Neuronal stem cell (in vitro differentiated cells): ENCODE data around the gene ACAT2.
"Not testable (repeated sequence)": the region's sequence is repeated elsewhere in the genome, so short reads cannot be mapped to it uniquely, and the experiment has no call there.

ENCODE experiments used
- DNase-seq: peaks from one replicate; pipeline ENCODE4 v3.0.0-alpha.2; 2013; ENCODE audit warnings: low spot score
- H2AFZ ChIP-seq: one replicate; pipeline ENCODE4 v1.6.1; 2013; ENCODE audit warnings: mild to moderate bottlenecking, low read length, inconsistent platforms
- H2AK5ac ChIP-seq: 2 replicates; pipeline ENCODE4 v1.6.1; 2013; ENCODE audit warnings: low read depth, mild to moderate bottlenecking, inconsistent platforms, low read length, moderate library complexity, mixed read lengths
- H2BK120ac ChIP-seq: 2 replicates; pipeline ENCODE4 v1.6.1; 2013; ENCODE audit warnings: low read depth, mild to moderate bottlenecking, inconsistent platforms, low read length, moderate library complexity, mixed read lengths
- H2BK12ac ChIP-seq: one replicate; pipeline ENCODE4 v1.6.1; 2013; ENCODE audit warnings: low read length, inconsistent platforms
- H2BK15ac ChIP-seq: 2 replicates; pipeline ENCODE4 v1.6.1; 2013; ENCODE audit warnings: mild to moderate bottlenecking, low read length, inconsistent platforms, mixed read lengths
- H2BK5ac ChIP-seq: one replicate; pipeline ENCODE4 v1.6.1; 2013; ENCODE audit warnings: inconsistent platforms, mild to moderate bottlenecking, low read length, moderate library complexity
- H3K14ac ChIP-seq: one replicate; pipeline ENCODE4 v1.6.1; 2013; ENCODE audit warnings: low read length, inconsistent platforms
- H3K18ac ChIP-seq: 2 replicates; pipeline ENCODE4 v1.6.1; 2013; ENCODE audit warnings: low read length, inconsistent platforms
- H3K23ac ChIP-seq: 2 replicates; pipeline ENCODE4 v1.6.1; 2013; ENCODE audit warnings: low read depth, mild to moderate bottlenecking, mixed read lengths, low read length, inconsistent platforms; ENCODE audit not compliant: poor library complexity
- H3K27ac ChIP-seq: replicated peaks from 3 replicates; pipeline ENCODE4 v1.5.1; 2013; ENCODE audit warnings: low read length, inconsistent platforms
- H3K27me3 ChIP-seq, 3 experiments: 2 replicates each; pipeline ENCODE4 v1.6.1; 2013; ENCODE audit warnings: low read length in 3 of 3, mild to moderate bottlenecking in 2 of 3, inconsistent platforms in 1 of 3, low read depth in 1 of 3, mixed read lengths in 1 of 3, moderate library complexity in 1 of 3; ENCODE audit not compliant: control insufficient read depth in 3 of 3, insufficient read depth in 3 of 3
- H3K36me3 ChIP-seq, 2 donors: replicated peaks in 1 of 2; 2 replicates each; pipeline ENCODE4 v1.6.1; 2013; ENCODE audit warnings: low read length in 2 of 2; ENCODE audit not compliant: control insufficient read depth in 2 of 2, insufficient read depth in 2 of 2
- H3K4ac ChIP-seq: 2 replicates; pipeline ENCODE4 v1.6.1; 2013; ENCODE audit warnings: inconsistent platforms, mild to moderate bottlenecking, low read length, moderate library complexity
- H3K4me1 ChIP-seq, 2 donors: 1 replicate in 1 of 2; 2 replicates in 1 of 2; pipeline ENCODE4 v1.6.1; 2013; ENCODE audit warnings: low read length in 2 of 2, low read depth in 1 of 2; ENCODE audit not compliant: control insufficient read depth in 2 of 2, insufficient read depth in 1 of 2
- H3K4me2 ChIP-seq: one replicate; pipeline ENCODE4 v1.6.1; 2013; ENCODE audit warnings: mild to moderate bottlenecking, low read length, inconsistent platforms; ENCODE audit not compliant: insufficient read depth, poor library complexity, severe bottlenecking
- H3K4me3 ChIP-seq, 2 donors: 2 replicates each; pipeline ENCODE4 v1.5.1; 2013; ENCODE audit warnings: low read length in 2 of 2, mild to moderate bottlenecking in 2 of 2, inconsistent platforms in 1 of 2, moderate library complexity in 1 of 2
- H3K79me1 ChIP-seq: one replicate; pipeline ENCODE4 v1.6.1; 2013; ENCODE audit warnings: low read depth, mild to moderate bottlenecking, inconsistent platforms, low read length, moderate library complexity
- H3K9ac ChIP-seq: one replicate; pipeline ENCODE4 v1.6.1; 2013; ENCODE audit warnings: mild to moderate bottlenecking, low read depth, low read length, inconsistent platforms; ENCODE audit not compliant: poor library complexity
- H3K9me3 ChIP-seq, 2 donors: replicated peaks in 1 of 2; 2 replicates each; pipeline versions ENCODE3 to v1.6.1; 2013; ENCODE audit warnings: low read length in 2 of 2, mild to moderate bottlenecking in 2 of 2, inconsistent platforms in 1 of 2, low read depth in 1 of 2, mixed read lengths in 1 of 2, moderate library complexity in 1 of 2; ENCODE audit not compliant: control insufficient read depth in 2 of 2, insufficient read depth in 1 of 2
- H4K8ac ChIP-seq: one replicate; pipeline ENCODE4 v1.6.1; 2013; ENCODE audit warnings: low read depth, mild to moderate bottlenecking, inconsistent platforms, low read length, moderate library complexity
- H4K91ac ChIP-seq: one replicate; pipeline ENCODE4 v1.6.1; 2013; ENCODE audit warnings: low read length, low read depth, mild to moderate bottlenecking, inconsistent platforms; ENCODE audit not compliant: poor library complexity
- WGBS, 2 donors: extraction: QIAGEN DNeasy Blood & Tissue Kit; methylation state at CpG; one replicate each; pipeline ENCODE4 v1.1.7; 2013; ENCODE audit warnings: missing lambda C conversion rate in 2 of 2, mixed read lengths in 1 of 2; ENCODE audit not compliant: insufficient read length in 2 of 2, insufficient replicate concordance in 1 of 2; ENCODE audit errors: extremely low coverage in 2 of 2; 5-methylcytosine and 5-hydroxymethylcytosine counted together

ACAT2 gene

DNA sequence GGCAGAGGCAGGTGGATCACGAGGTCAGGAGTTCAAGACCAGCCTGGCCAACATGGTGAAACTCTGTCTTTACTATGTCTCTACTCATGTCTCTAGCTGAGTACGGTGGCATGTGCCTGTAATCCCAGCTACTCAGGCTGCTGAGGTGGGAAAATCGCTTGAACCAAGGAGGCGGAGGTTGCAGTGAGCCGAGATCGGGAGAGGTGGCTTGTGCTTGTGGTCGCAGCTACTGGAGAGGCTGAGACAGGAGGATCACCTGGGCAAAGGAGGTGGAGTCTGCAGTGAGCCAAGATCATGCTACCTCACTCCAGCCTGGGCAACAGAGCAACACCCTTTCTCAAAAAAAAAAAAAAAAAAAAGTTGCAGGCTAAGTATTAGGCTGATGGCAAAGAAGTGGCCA lies 42.6 kb upstream of the ACAT2 start:
- H3K79me1 ChIP-seq: peaks cover 2% of the 10 kb centered on the region
- H3K18ac ChIP-seq: no peak overlapping the region
- H3K9me3 ChIP-seq: peaks cover 0 to 10% of the 10 kb centered on the region in 2 donors
- no peak for DNase-seq
- H4K91ac ChIP-seq: no peak overlapping the region
- no CpG with 5 or more reads among the region's 7 CpGs for WGBS, 2 donors
- no peak overlapping the region for H2AK5ac ChIP-seq
- no peak overlapping the region for H2BK5ac ChIP-seq
- H3K36me3 ChIP-seq: peaks cover 2 to 31% of the 10 kb centered on the region in 2 donors
- H2BK120ac ChIP-seq: no peak overlapping the region
- H3K4me2 ChIP-seq: no peak overlapping the region
- no peak overlapping the region for H2AFZ ChIP-seq
- no peaks in the 10 kb centered on the region for H3K27me3 ChIP-seq
- H3K4me3 ChIP-seq: no peak overlapping the region
- no peak overlapping the region for H3K4ac ChIP-seq
- H3K4me1 ChIP-seq: no peaks in the 10 kb centered on the region
- no peak overlapping the region for H3K14ac ChIP-seq
- no peak overlapping the region for H3K27ac ChIP-seq
- H2BK12ac ChIP-seq: no peak overlapping the region
- no peak overlapping the region for H2BK15ac ChIP-seq
- no peak overlapping the region for H4K8ac ChIP-seq
- no peak overlapping the region for H3K9ac ChIP-seq
- H3K23ac ChIP-seq: no peak overlapping the region

- Histone ChIP-seq H2BK120ac (no peak overlapping the region), H3K23ac (no peak overlapping the region), H3K14ac (no peak overlapping the region), H3K4me1 (no peaks in the 10 kb centered on the region), H3K18ac (no peak overlapping the region), H2AFZ (no peak overlapping the region), H3K27ac (no peak overlapping the region), H2BK12ac (no peak overlapping the region), H2AK5ac (no peak overlapping the region), H3K4ac (no peak overlapping the region), H2BK15ac (no peak overlapping the region), H3K79me1 (peaks cover 2% of the 10 kb centered on the region), H4K8ac (no peak overlapping the region), H3K4me3 (no peak overlapping the region), H4K91ac (no peak overlapping the region), H3K27me3 (no peaks in the 10 kb centered on the region), H3K9me3 (peaks cover 0 to 10% of the 10 kb centered on the region in 2 donors), H2BK5ac (no peak overlapping the region), H3K36me3 (peaks cover 2 to 38% of the 10 kb centered on the region in 2 donors), H3K9ac (no peak overlapping the region), H3K4me2 (no peak overlapping the region)
- no CpG with 5 or more reads among the region's 7 CpGs for WGBS, 2 donors
- DNase-seq: peak; percentile 17
Observed at GRCh38 chr6:159720708-159721107, 41.1 kb upstream of the ACAT2 start.

GRCh38 chr6:159721981-159722380 lies 39.9 kb upstream of the ACAT2 start:
- H4K8ac ChIP-seq, H2AFZ ChIP-seq, H3K79me1 ChIP-seq, H2BK12ac ChIP-seq, H2BK15ac ChIP-seq, H3K4me1 ChIP-seq, H3K27ac ChIP-seq, H2BK120ac ChIP-seq, H3K27me3 ChIP-seq, H3K14ac ChIP-seq, H3K4ac ChIP-seq, H4K91ac ChIP-seq, H2AK5ac ChIP-seq, H3K23ac ChIP-seq, H3K18ac ChIP-seq, H2BK5ac ChIP-seq, H3K4me3 ChIP-seq, H3K9ac ChIP-seq, H3K4me2 ChIP-seq, DNase-seq: not testable (repeated sequence)
- WGBS, 2 donors: no CpG with 5 or more reads among the region's 3 CpGs
- peaks cover 2 to 31% of the 10 kb centered on the region in 2 donors for H3K36me3 ChIP-seq
- peaks cover 0 to 10% of the 10 kb centered on the region in 2 donors for H3K9me3 ChIP-seq

DNA sequence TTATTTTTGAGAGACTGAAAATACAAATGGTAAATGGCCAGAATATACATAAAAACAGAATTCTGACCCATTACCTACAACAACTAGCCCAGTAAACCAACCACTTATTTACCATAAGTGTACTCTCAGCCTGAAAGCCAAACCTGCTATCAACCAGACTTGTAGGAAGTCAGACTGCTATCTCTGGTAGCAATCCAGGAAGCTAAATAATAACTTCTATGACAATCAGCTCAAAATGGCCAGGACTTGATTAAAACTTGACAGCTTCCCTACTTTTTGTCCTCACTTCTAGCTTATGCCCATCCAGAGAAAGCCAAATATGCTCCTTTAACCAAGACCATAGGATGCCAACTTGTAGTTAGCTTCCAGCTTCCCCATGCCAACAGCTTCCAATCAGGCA lies 39.2 kb upstream of the ACAT2 start:
- Histone ChIP-seq H3K23ac (no peak overlapping the region), H3K9ac (no peak overlapping the region), H3K79me1 (peaks cover 3% of the 10 kb centered on the region), H3K18ac (no peak overlapping the region), H3K27me3 (no peaks in the 10 kb centered on the region), H3K4me1 (peaks cover 0 to 1% of the 10 kb centered on the region in 2 donors), H3K14ac (no peak overlapping the region), H2BK120ac (no peak overlapping the region), H2AFZ (no peak overlapping the region), H2AK5ac (no peak overlapping the region), H2BK15ac (no peak overlapping the region), H4K8ac (no peak overlapping the region), H2BK5ac (no peak overlapping the region), H3K9me3 (peaks cover 0 to 10% of the 10 kb centered on the region in 2 donors), H3K4ac (no peak overlapping the region), H3K4me2 (no peak overlapping the region), H3K36me3 (peaks cover 2 to 31% of the 10 kb centered on the region in 2 donors), H3K27ac (no peak overlapping the region), H2BK12ac (no peak overlapping the region), H3K4me3 (no peak overlapping the region), H4K91ac (no peak overlapping the region)
- no peak for DNase-seq
